GM23338 (cell line): Measurements from ENCODE around the gene ELP2. TPM values are rescaled to one million over a fixed set of nuclear protein-coding genes. Genes with fewer than 3 reads are reported as not detected.

Experiments used
- ATAC-seq: fragments of 200-7000 bp; cut with Tn5 transposase; 3 replicates; pipeline ENCODE4 v1.9.1; 2020
- DNase-seq: peaks from one replicate; pipeline ENCODE4 v3.0.0-alpha.2; 2015; ENCODE audit warnings: low spot score
- H2AFZ ChIP-seq: fragments of 200-600 bp; sonication (generic); 2 replicates; pipeline ENCODE4 v1.8.0; 2016; ENCODE audit warnings: antibody characterized with exemption, mild to moderate bottlenecking, moderate library complexity
- H3F3A ChIP-seq: fragments of 200-600 bp; sonication (generic); replicated peaks from 2 replicates; pipeline ENCODE4 v1.8.0; 2017; ENCODE audit warnings: antibody characterized with exemption, mixed run types, low read depth
- H3K27ac ChIP-seq: fragments of 200-600 bp; sonication (generic); 2 replicates; pipeline ENCODE4 v1.6.1; 2016; ENCODE audit warnings: low read depth
- H3K27me3 ChIP-seq: fragments of 200-600 bp; sonication (generic); 2 replicates; pipeline ENCODE4 v1.8.0; 2016; ENCODE audit warnings: mild to moderate bottlenecking, mixed run types, moderate library complexity; ENCODE audit not compliant: insufficient read depth
- H3K36me3 ChIP-seq: fragments of 200-600 bp; sonication (generic); 2 replicates; pipeline ENCODE4 v1.8.0; 2016; ENCODE audit warnings: mild to moderate bottlenecking; ENCODE audit not compliant: insufficient read depth
- H3K4me1 ChIP-seq: fragments of 200-600 bp; sonication (generic); 2 replicates; pipeline ENCODE4 v1.8.0; 2016; ENCODE audit warnings: mild to moderate bottlenecking, moderate library complexity; ENCODE audit not compliant: insufficient read depth
- H3K4me2 ChIP-seq: fragments of 200-600 bp; sonication (generic); 2 replicates; pipeline ENCODE4 v1.7.1; 2017; ENCODE audit warnings: mixed run types
- H3K4me3 ChIP-seq: fragments of 200-600 bp; sonication (generic); 2 replicates; pipeline ENCODE4 v1.6.1; 2016; ENCODE audit warnings: mixed run types
- H3K79me2 ChIP-seq: fragments of 200-600 bp; sonication (generic); replicated peaks from 2 replicates; pipeline ENCODE4 v1.8.0; 2017; ENCODE audit warnings: mild to moderate bottlenecking; ENCODE audit not compliant: insufficient read depth
- H3K9me2 ChIP-seq: fragments of 200-600 bp; sonication (generic); 2 replicates; pipeline ENCODE4 v1.8.0; 2017; ENCODE audit not compliant: insufficient read depth
- H4K20me1 ChIP-seq: fragments of 200-600 bp; sonication (generic); replicated peaks from 2 replicates; pipeline ENCODE4 v1.8.0; 2017; ENCODE audit warnings: mild to moderate bottlenecking; ENCODE audit not compliant: insufficient read depth
- H3K27ac Mint-ChIP-seq: 2 replicates; pipeline ENCODE4 v1.8.0; 2020; ENCODE audit warnings: inconsistent platforms, mild to moderate bottlenecking, moderate library complexity, mixed read lengths
- H3K27me3 Mint-ChIP-seq: 3 replicates; pipeline ENCODE4 v1.8.0; 2022; ENCODE audit warnings: low read depth, mild to moderate bottlenecking, moderate library complexity, mixed read lengths, inconsistent platforms; ENCODE audit not compliant: insufficient read depth, poor library complexity
- H3K36me3 Mint-ChIP-seq: 3 replicates; pipeline ENCODE4 v1.8.0; 2021; ENCODE audit warnings: low read depth, mild to moderate bottlenecking, inconsistent platforms, moderate library complexity, mixed read lengths
- H3K4me1 Mint-ChIP-seq: 3 replicates; pipeline ENCODE4 v1.8.0; 2020; ENCODE audit warnings: mild to moderate bottlenecking, inconsistent platforms, mixed read lengths
- H3K4me3 Mint-ChIP-seq: 3 replicates; pipeline ENCODE4 v1.8.0; 2021; ENCODE audit warnings: moderate library complexity, mild to moderate bottlenecking, inconsistent platforms, mixed read lengths
- H3K9me3 Mint-ChIP-seq: 3 replicates; pipeline ENCODE4 v1.8.0; 2020; ENCODE audit warnings: moderate library complexity, mild to moderate bottlenecking, inconsistent platforms, mixed read lengths
- CREB1 ChIP-seq: fragments of 250-450 bp; sonication (Bioruptor Pico); IDR thresholded peaks from 2 replicates; pipeline ENCODE4 v1.5.0; 2020; ENCODE audit warnings: low read depth, mild to moderate bottlenecking, moderate library complexity
- CTCF ChIP-seq, 2 experiments: fragments of 200-600 bp in 1 of 2; sonication (generic) in 1 of 2; conservative IDR thresholded peaks; 2 replicates each; pipeline versions ENCODE4 v1.5.1 to v1.6.1; 2016 to 2017; ENCODE audit warnings: antibody characterized with exemption in 2 of 2, low read depth in 2 of 2, mild to moderate bottlenecking in 2 of 2, moderate library complexity in 1 of 2
- ETS1 ChIP-seq: IDR thresholded peaks from 2 replicates; pipeline ENCODE4 v1.6.1; 2016; ENCODE audit warnings: antibody characterized with exemption
- EZH2 ChIP-seq: fragments of 200-600 bp; sonication (generic); IDR thresholded peaks from one replicate; pipeline ENCODE4 v1.8.0; 2017; ENCODE audit warnings: antibody characterized with exemption, mild to moderate bottlenecking, low read depth; ENCODE audit not compliant: unreplicated experiment
- EZH2phosphoT487 ChIP-seq: fragments of 200-600 bp; sonication (generic); IDR thresholded peaks from one replicate; pipeline ENCODE4 v1.8.1; 2018; ENCODE audit warnings: antibody characterized with exemption; ENCODE audit not compliant: unreplicated experiment
- JUNB ChIP-seq: IDR thresholded peaks from one replicate; pipeline ENCODE4 v1.6.1; 2016; ENCODE audit warnings: antibody characterized with exemption; ENCODE audit not compliant: unreplicated experiment
- NANOG ChIP-seq: IDR thresholded peaks from 2 replicates; pipeline ENCODE4 v1.6.1; 2016; ENCODE audit warnings: antibody characterized with exemption, borderline replicate concordance
- POLR2AphosphoS5 ChIP-seq: IDR thresholded peaks from 2 replicates; pipeline ENCODE4 v1.6.1; 2016; ENCODE audit warnings: antibody characterized with exemption, low read depth
- STAT1 ChIP-seq: IDR thresholded peaks from one replicate; pipeline ENCODE4 v1.6.1; 2016; ENCODE audit warnings: antibody characterized with exemption; ENCODE audit not compliant: unreplicated experiment
- ZNF114 ChIP-seq: fragments of 250-450 bp; sonication (Bioruptor Pico); IDR thresholded peaks from 2 replicates; pipeline ENCODE4 v1.5.0; 2020; ENCODE audit warnings: mild to moderate bottlenecking, moderate library complexity
- ZNF331 ChIP-seq: fragments of 250-450 bp; sonication (Bioruptor Pico); IDR thresholded peaks from 2 replicates; pipeline ENCODE4 v1.5.0; 2020; ENCODE audit warnings: low read depth, mild to moderate bottlenecking, moderate library complexity
- ZNF462 ChIP-seq: fragments of 250-450 bp; sonication (Bioruptor Pico); IDR thresholded peaks from 2 replicates; pipeline ENCODE4 v1.5.0; 2020; ENCODE audit warnings: mild to moderate bottlenecking, moderate library complexity
- polyA plus RNA-seq: library from polyadenylated mRNA; unstranded; fragments of >200 nt; fragmentation: Nextera tagmentation; extraction: Ambion mirVana; gene quantifications from 2 replicates; pipeline ENCODE4 v1.2.1, GENCODE V29; 2016
- total RNA-seq: library from RNA; depleted of rRNA; stranded (reverse); fragments of >200 nt; shearing (Covaris generic); gene quantifications from 2 replicates; pipeline ENCODE4 v1.2.3, GENCODE V29; 2014

ELP2 gene
- total and polyA plus RNA-seq, 2 experiments from 2014 or later, result 119 to 135 TPM

- no peak overlapping the region for H3K27ac Mint-ChIP-seq
- H3K27ac ChIP-seq, result no peak overlapping the region
- H3K4me3 ChIP-seq, result peak overlapping the region; percentile 87
- H3K4me1 ChIP-seq, result peaks cover 14% of the 10 kb centered on the region
- H3K9me3 Mint-ChIP-seq, result no peaks in the 10 kb centered on the region
- no peak overlapping the region for H2AFZ ChIP-seq
- DNase-seq, result peak; percentile 41
- no peaks in the 10 kb centered on the region for H3K9me2 ChIP-seq
- peak overlapping the region; percentile 92 for H3K4me3 Mint-ChIP-seq
- H3K27me3 ChIP-seq, result peaks cover 44% of the 10 kb centered on the region
- peaks cover 28% of the 10 kb centered on the region for H3K4me1 Mint-ChIP-seq
- ATAC-seq, result peak; percentile 7
- peaks cover 19% of the 10 kb centered on the region for H3K36me3 Mint-ChIP-seq
- TF ChIP-seq ZNF114 (CRISPR knock-in tag) (no peak), EZH2phosphoT487 (no peak), CREB1 (CRISPR knock-in tag) (no peak), CTCF (conservative IDR thresholded peaks at IDR 0.05; ENCODE audit: low read depth in 2 of 2) (peak; percentile 29 to 56; a peak in 3 of 4 replicates), ZNF462 (CRISPR knock-in tag) (0 out of 2 replicates have a peak, but pooled peaks have one; percentile 21), EZH2 (no peak), POLR2AphosphoS5 (no peak), JUNB (no peak), ZNF331 (CRISPR knock-in tag) (no peak), STAT1 (no peak), ETS1 (no peak), NANOG (no peak)
- peak overlapping the region; percentile 99 for H3K4me2 ChIP-seq
- peaks cover 12% of the 10 kb centered on the region for H3F3A ChIP-seq
- peaks cover 31% of the 10 kb centered on the region for H3K27me3 Mint-ChIP-seq
- H3K36me3 ChIP-seq, result no peaks in the 10 kb centered on the region
- H4K20me1 ChIP-seq, result peaks cover 20% of the 10 kb centered on the region
- peaks cover 11% of the 10 kb centered on the region; the same call in 1 of the 2 replicates for H3K79me2 ChIP-seq
These were observed 59.2 kb downstream of the ELP2 start for GRCh38 chr18:36188916-36189315.
